Measurements from ENCODE around the gene GGT5.
"Not testable (repeated sequence)": the region's sequence is repeated elsewhere in the genome, so short reads cannot be mapped to it uniquely, and the experiment has no call there.

GGT5 gene

GRCh38 chr22:24285245-24285644 is 40.4 kb upstream of the GGT5 start:
- H3K4me3 ChIP-seq (ENCODE audit: low read depth, low read length): no peak overlapping the region
- DNase-seq (ENCODE audit: low read depth): no peak
- TF ChIP-seq, protein P1, sequence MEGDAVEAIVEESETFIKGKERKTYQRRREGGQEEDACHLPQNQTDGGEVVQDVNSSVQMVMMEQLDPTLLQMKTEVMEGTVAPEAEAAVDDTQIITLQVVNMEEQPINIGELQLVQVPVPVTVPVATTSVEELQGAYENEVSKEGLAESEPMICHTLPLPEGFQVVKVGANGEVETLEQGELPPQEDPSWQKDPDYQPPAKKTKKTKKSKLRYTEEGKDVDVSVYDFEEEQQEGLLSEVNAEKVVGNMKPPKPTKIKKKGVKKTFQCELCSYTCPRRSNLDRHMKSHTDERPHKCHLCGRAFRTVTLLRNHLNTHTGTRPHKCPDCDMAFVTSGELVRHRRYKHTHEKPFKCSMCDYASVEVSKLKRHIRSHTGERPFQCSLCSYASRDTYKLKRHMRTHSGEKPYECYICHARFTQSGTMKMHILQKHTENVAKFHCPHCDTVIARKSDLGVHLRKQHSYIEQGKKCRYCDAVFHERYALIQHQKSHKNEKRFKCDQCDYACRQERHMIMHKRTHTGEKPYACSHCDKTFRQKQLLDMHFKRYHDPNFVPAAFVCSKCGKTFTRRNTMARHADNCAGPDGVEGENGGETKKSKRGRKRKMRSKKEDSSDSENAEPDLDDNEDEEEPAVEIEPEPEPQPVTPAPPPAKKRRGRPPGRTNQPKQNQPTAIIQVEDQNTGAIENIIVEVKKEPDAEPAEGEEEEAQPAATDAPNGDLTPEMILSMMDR (IDR thresholded peaks at IDR 0.05; ENCODE audit: control insufficient read depth, extremely low read depth, insufficient read depth): no peak

GRCh38 chr22:24284747-24285203 is 39.9 kb upstream of the GGT5 start:
- no peak overlapping the region for H3K4me3 ChIP-seq (ENCODE audit: low read depth, low read length)
- TF ChIP-seq, protein P1 (IDR thresholded peaks at IDR 0.05; ENCODE audit: control insufficient read depth, extremely low read depth, insufficient read depth): no peak
- DNase-seq (ENCODE audit: low read depth): no peak

- TF ChIP-seq, protein P1 (IDR thresholded peaks at IDR 0.05; ENCODE audit: control insufficient read depth, extremely low read depth, insufficient read depth): no peak
- no peak for DNase-seq (ENCODE audit: low read depth)
These were observed 37.5 kb upstream of the GGT5 start for GRCh38 chr22:24282401-24282800.

DNA sequence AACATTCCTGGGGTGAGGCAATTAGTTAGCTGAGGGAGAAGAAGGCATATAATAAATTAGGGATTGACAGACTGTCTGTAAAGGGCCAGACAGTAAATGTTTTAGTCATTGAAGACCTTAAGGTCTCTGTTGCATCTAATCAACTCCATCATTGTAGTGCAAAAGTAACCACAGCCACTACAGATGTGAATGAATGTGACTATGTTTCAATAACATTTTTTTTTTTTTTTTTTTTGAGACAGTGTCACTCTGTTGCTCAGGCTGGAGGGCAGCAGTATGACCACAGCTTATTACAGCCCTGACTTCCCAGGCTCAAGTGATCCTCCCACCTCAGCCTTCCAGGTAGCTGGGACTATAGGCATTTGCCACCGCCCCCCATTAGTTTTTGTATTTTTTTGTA is 35.5 kb upstream of the GGT5 start:
- not testable (repeated sequence) for DNase-seq (ENCODE audit: low read depth); H3K4me3 ChIP-seq (ENCODE audit: low read depth, low read length)

More at GRCh38 chr22:24282401-24282800, 37.5 kb upstream of the GGT5 start:
- no peak overlapping the region for H3K4me3 ChIP-seq (ENCODE audit: low read depth, low read length)

DNA sequence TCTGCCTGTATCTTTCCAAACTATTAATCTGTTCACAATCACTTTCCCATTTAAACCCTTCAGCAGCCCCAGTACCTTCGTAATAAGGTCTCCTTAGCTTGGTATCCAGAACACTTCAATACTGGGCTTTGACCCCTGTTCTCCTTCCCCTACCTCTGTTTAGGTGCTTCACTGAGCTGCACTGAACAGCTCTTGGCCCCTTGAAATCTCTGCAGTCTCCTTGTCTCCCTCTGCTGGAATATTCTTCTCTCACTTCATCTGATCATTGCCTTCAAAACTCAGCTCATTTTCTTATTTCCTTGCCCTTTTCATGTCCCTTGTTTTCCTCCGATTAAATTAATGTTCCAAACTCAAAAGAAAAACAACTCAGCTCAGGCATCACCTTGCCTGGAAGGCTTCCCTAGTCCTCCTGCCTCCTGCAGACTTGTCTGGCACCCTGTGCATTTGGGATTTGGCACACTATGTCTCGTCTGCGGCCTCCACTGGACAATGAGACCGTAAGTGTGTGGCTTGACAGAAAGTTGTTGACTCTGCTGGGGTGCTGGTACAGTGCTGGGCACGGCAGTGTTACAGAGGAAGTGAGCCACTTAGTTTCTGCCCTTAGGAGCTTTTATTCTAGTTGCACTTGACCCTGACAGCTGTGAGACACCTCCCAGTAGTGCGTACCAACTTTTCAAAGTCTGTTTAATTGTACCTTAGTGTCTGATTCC is 30.0 kb upstream of the GGT5 start:
- DNase-seq (ENCODE audit: low read depth); H3K4me3 ChIP-seq (ENCODE audit: low read depth, low read length): not testable (repeated sequence)

DNA sequence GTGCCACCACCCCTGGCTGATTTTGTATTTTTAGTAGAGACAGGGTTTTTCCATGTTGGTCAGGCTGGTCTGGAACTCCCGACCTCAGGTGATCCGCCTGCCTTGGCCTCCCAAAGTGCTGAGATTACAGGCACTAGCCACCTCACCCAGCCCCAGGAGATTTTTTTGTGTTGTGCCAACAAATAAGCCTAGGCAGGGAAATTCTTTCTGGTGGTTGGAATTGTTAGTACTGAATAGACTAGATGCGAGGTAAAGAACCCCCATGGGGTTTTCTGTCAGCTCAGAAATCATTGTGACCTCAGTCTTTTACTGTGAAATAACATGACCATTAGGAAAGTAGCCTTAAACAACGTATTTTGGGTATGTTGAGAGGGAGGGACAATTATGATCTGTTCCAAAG is 29.0 kb upstream of the GGT5 start:
- H3K4me3 ChIP-seq (ENCODE audit: low read depth, low read length); DNase-seq (ENCODE audit: low read depth): not testable (repeated sequence)

DNA sequence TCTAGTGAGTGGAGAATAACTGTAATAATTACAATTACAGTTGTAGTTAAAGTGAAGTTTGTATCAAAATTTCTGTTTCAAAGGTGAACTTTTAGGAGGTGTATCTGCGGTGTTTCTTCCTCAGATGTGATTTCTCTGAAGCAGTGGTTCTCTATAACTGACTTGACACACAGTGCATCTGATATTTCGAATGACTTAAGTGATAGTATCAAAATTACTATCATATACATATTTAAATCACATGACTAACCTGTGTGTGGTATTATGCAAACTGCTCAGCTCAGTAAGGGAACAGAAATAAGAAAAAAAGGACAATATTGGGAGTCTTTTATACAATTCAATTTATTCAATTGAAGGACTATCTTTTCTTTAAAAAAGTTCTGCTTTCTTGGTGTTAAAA is 28.1 kb upstream of the GGT5 start:
- DNase-seq (ENCODE audit: low read depth); H3K4me3 ChIP-seq (ENCODE audit: low read depth, low read length): not testable (repeated sequence)

- peak overlapping the region; percentile 87 for H3K4me3 ChIP-seq (ENCODE audit: low read depth, low read length)
- TF ChIP-seq, protein P1 (IDR thresholded peaks at IDR 0.05; ENCODE audit: control insufficient read depth, extremely low read depth, insufficient read depth): no peak
- DNase-seq (ENCODE audit: low read depth): no peak
These were observed 26.5 kb upstream of the GGT5 start for GRCh38 chr22:24271386-24271854.

DNA sequence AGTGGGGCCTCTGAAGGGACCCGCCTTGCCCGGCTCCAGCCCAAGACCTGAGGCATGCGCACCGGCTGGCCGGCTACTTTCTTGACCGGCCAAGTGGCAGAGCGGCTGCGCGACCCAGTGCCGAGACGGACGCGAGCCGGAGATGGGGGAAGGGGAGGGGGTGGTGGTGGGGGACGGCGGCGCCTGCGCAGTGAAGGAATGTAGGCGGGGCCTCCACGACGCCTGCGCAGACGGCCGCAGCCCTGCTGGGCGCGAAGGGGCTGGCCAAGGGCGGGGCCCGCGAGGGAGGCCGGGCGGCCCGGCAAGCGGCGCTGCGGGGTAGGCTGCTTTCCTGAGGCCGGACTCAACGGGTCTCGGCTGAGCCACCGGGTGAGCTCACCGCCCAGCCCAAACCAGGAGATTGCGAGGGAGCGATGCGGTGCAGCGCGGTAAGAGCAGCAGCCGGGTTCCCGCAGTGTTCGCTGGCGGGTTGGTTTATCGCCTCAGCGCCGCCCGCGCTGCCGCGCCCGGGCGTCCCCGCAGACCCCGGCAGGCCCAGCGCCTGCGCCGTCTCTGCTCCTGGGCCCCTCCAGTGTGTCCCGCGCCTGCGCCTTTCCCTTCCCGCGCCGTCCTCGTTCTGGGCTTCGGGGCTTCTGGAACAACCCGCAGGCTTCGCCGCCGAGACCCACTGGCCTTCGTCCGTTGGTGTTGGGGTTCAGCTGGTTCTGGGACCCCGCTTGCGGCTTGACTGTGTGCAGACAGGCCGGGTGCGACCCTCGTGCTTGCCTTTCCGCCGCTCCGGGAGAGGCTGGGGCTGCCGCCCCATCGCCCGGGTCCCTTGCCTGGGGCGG is 25.9 kb upstream of the GGT5 start, which contains the start of gene SPECC1L:
Gene SPECC1L, plus strand, starts transcription at position 276 of the 830 bp plus-strand sequence. CDS start 31,401 bp downstream, outside the sequence.
- TF ChIP-seq, protein P1 (IDR thresholded peaks at IDR 0.05; ENCODE audit: control insufficient read depth, extremely low read depth, insufficient read depth): no peak
- DNase-seq (ENCODE audit: low read depth): peak; percentile 68
- peak within 1 kb of the TSS; percentile 87 for H3K4me3 ChIP-seq (ENCODE audit: low read depth, low read length)

DNA sequence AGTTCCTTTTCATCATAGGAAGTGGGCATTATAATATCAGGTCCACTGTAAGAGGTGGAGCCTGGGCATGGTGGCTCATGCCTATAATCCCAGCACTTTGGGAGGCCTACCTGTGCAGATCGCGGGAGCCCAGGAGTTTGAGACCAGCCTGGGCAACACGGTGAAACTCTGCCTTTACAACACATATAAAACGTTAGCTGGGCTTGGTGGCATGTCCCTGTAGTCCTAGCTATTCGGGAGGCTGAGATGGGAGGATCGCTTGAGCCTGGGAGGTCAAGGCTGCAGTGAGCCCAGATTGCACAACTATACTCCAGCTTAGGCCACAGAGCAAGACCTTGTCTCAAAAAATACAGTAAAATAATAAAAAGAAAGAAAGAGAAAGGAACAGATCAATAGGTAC is 21.6 kb upstream of the GGT5 start:
- H3K4me3 ChIP-seq (ENCODE audit: low read depth, low read length); DNase-seq (ENCODE audit: low read depth): not testable (repeated sequence)

All from LNCaP clone FGC (cell line).